Measurements from ENCODE around the gene DRD4.

DNA sequence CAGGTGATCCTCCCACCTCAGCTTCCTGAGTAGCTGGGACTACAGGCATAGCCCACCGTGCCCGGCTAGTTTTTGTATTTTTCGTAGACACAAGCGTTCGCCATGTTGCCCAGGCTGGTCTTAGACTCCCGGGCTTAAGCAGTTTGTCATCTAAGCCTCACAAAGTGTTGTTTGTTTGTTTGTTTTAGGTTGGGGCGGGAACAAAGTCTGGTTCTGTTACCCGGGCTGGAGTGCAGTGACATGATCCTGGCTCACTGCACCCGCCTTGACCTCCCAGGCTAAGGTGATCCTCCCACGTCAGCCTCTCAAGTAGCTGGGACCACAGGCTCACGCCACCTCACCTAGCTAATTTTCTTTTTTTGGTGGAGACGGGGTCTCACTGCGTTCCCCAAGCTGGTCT is 33.9 kb upstream of the DRD4 start:
- TF ChIP-seq, protein P1, sequence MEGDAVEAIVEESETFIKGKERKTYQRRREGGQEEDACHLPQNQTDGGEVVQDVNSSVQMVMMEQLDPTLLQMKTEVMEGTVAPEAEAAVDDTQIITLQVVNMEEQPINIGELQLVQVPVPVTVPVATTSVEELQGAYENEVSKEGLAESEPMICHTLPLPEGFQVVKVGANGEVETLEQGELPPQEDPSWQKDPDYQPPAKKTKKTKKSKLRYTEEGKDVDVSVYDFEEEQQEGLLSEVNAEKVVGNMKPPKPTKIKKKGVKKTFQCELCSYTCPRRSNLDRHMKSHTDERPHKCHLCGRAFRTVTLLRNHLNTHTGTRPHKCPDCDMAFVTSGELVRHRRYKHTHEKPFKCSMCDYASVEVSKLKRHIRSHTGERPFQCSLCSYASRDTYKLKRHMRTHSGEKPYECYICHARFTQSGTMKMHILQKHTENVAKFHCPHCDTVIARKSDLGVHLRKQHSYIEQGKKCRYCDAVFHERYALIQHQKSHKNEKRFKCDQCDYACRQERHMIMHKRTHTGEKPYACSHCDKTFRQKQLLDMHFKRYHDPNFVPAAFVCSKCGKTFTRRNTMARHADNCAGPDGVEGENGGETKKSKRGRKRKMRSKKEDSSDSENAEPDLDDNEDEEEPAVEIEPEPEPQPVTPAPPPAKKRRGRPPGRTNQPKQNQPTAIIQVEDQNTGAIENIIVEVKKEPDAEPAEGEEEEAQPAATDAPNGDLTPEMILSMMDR (IDR thresholded peaks at IDR 0.05 in 4 of 5, conservative IDR thresholded peaks at IDR 0.05 in 1 of 5) = no peak
- TF ChIP-seq POLR2A (IDR thresholded peaks at IDR 0.05) = no peak
